Activated CD8-positive, alpha-beta T cell treated with anti-CD3 and anti-CD28 coated beads, Interleukin-2, amount 10 ng/mL, durations not matched to agents 7 days and 5 days (primary cell): ENCODE data around the gene ALB. TPM values are rescaled to one million over a fixed set of nuclear protein-coding genes. Genes with fewer than 3 reads are reported as not detected.

Source experiments
- ATAC-seq: fragments of 150-1000 bp; cut with Tn5 transposase; one replicate; pipeline ENCODE4 v1.10.0; 2021; ENCODE audit warnings: moderate library complexity
- CTCF ChIA-PET: fragments of 350-600 bp; sonication (Branson Sonifier 250); formaldehyde crosslinking; loops from one replicate; lab custom pipeline; 2021; ENCODE audit warnings: antibody characterized with exemption; lab: Charles Lee
- POLR2A ChIA-PET: fragments of 350-600 bp; sonication (Branson Sonifier 250); formaldehyde crosslinking; loops from one replicate; lab custom pipeline; 2021; ENCODE audit warnings: antibody characterized with exemption; lab: Charles Lee
- DNase-seq: peaks from one replicate; pipeline ENCODE4 v3.0.0-alpha.2; 2020
- H3K27ac Mint-ChIP-seq: one replicate; pipeline ENCODE4 v1.8.0; 2021; ENCODE audit warnings: mild to moderate bottlenecking, mixed read lengths
- H3K27me3 Mint-ChIP-seq: one replicate; pipeline ENCODE4 v1.8.0; 2021; ENCODE audit warnings: low read depth, mixed read lengths
- H3K36me3 Mint-ChIP-seq: one replicate; pipeline ENCODE4 v1.8.0; 2021; ENCODE audit warnings: low read depth, mixed read lengths
- H3K4me1 Mint-ChIP-seq: one replicate; pipeline ENCODE4 v1.8.0; 2021; ENCODE audit warnings: low read depth, mixed read lengths
- H3K4me3 Mint-ChIP-seq: one replicate; pipeline ENCODE4 v1.8.0; 2021; ENCODE audit warnings: mild to moderate bottlenecking, mixed read lengths
- H3K9me3 Mint-ChIP-seq: one replicate; pipeline ENCODE4 v1.8.0; 2022; ENCODE audit warnings: mixed read lengths; ENCODE audit not compliant: insufficient read depth
- total RNA-seq, 2 experiments: library from RNA; stranded (reverse); gene quantifications; one replicate each; pipeline ENCODE4 v1.2.3, GENCODE V29; 2021

The ALB gene
- total RNA-seq, 2 experiments from 2014 or later: not detected

GRCh38 chr4:73420615-73421014 lies 16.5 kb downstream of the ALB start:
- ChIA-PET POLR2A (no interaction called here), CTCF (no interaction called here)
- no peaks in the 10 kb centered on the region for H3K4me1 Mint-ChIP-seq
- no peak overlapping the region for H3K27ac Mint-ChIP-seq
- H3K9me3 Mint-ChIP-seq: no peaks in the 10 kb centered on the region
- DNase-seq (no peak), ATAC-seq (no peak)
- H3K4me3 Mint-ChIP-seq: no peak overlapping the region
- no peaks in the 10 kb centered on the region for H3K36me3 Mint-ChIP-seq
- no peaks in the 10 kb centered on the region for H3K27me3 Mint-ChIP-seq

- no peak for ATAC-seq
- H3K9me3 Mint-ChIP-seq: no peaks in the 10 kb centered on the region
- no peak overlapping the region for H3K4me3 Mint-ChIP-seq
- no peak for DNase-seq
- no peaks in the 10 kb centered on the region for H3K27me3 Mint-ChIP-seq
- no peaks in the 10 kb centered on the region for H3K36me3 Mint-ChIP-seq
- POLR2A ChIA-PET: no interaction called here
- H3K4me1 Mint-ChIP-seq: no peaks in the 10 kb centered on the region
- CTCF ChIA-PET: no interaction called here
- H3K27ac Mint-ChIP-seq: no peak overlapping the region
These were observed 17.8 kb downstream of the ALB start for GRCh38 chr4:73421708-73422457.

GRCh38 chr4:73422458-73422752 lies 18.3 kb downstream of the ALB start:
- no peaks in the 10 kb centered on the region for H3K4me1 Mint-ChIP-seq
- H3K9me3 Mint-ChIP-seq: no peaks in the 10 kb centered on the region

GRCh38 chr4:73423184-73423583 lies 19.1 kb downstream of the ALB start:
- H3K27ac Mint-ChIP-seq: no peak overlapping the region
- no peaks in the 10 kb centered on the region for H3K36me3 Mint-ChIP-seq
- no peaks in the 10 kb centered on the region for H3K4me1 Mint-ChIP-seq
- no peak for DNase-seq
- no peaks in the 10 kb centered on the region for H3K9me3 Mint-ChIP-seq
- ChIA-PET CTCF (no interaction called here), POLR2A (no interaction called here)
- H3K4me3 Mint-ChIP-seq: no peak overlapping the region
- H3K27me3 Mint-ChIP-seq: no peaks in the 10 kb centered on the region
- no peak for ATAC-seq

More at GRCh38 chr4:73422458-73422752, 18.3 kb downstream of the ALB start:
- Mint-ChIP-seq H3K27ac (no peak overlapping the region), H3K4me3 (no peak overlapping the region), H3K36me3 (no peaks in the 10 kb centered on the region), H3K27me3 (no peaks in the 10 kb centered on the region)
- no peak for DNase-seq
- POLR2A ChIA-PET: no interaction called here
- no peak for ATAC-seq
- CTCF ChIA-PET: no interaction called here

GRCh38 chr4:73426666-73427065 lies 22.6 kb downstream of the ALB start:
- H3K4me3 Mint-ChIP-seq: no peak overlapping the region
- ATAC-seq: no peak
- no peaks in the 10 kb centered on the region for H3K9me3 Mint-ChIP-seq
- no peaks in the 10 kb centered on the region for H3K36me3 Mint-ChIP-seq
- no peaks in the 10 kb centered on the region for H3K4me1 Mint-ChIP-seq
- CTCF ChIA-PET: interaction anchor here (3.1 kb wide), 1 partner anchor 19 kb away, joined by 9 read pairs; no protein-coding TSS in a partner anchor
- POLR2A ChIA-PET: no interaction called here
- no peak overlapping the region for H3K27ac Mint-ChIP-seq
- DNase-seq: no peak
- H3K27me3 Mint-ChIP-seq: peaks cover 5% of the 10 kb centered on the region

- H3K27ac Mint-ChIP-seq: no peak overlapping the region
- CTCF ChIA-PET: interaction anchor here (3.1 kb wide), 1 partner anchor 17 kb away, joined by 9 read pairs; no protein-coding TSS in a partner anchor
These were observed 25.0 kb downstream of the ALB start for GRCh38 chr4:73429118-73429517.

GRCh38 chr4:73429826-73430587 lies 25.9 kb downstream of the ALB start:
- no peaks in the 10 kb centered on the region for H3K36me3 Mint-ChIP-seq
- ChIA-PET CTCF (no interaction called here), POLR2A (no interaction called here)
- no peak overlapping the region for H3K27ac Mint-ChIP-seq
- DNase-seq: no peak
- ATAC-seq: no peak
- peaks cover 7% of the 10 kb centered on the region for H3K27me3 Mint-ChIP-seq
- H3K4me1 Mint-ChIP-seq: no peaks in the 10 kb centered on the region
- no peaks in the 10 kb centered on the region for H3K9me3 Mint-ChIP-seq
- H3K4me3 Mint-ChIP-seq: no peak overlapping the region

More at GRCh38 chr4:73429118-73429517, 25.0 kb downstream of the ALB start:
- Mint-ChIP-seq H3K27me3 (peaks cover 7% of the 10 kb centered on the region), H3K4me3 (no peak overlapping the region), H3K4me1 (no peaks in the 10 kb centered on the region), H3K36me3 (no peaks in the 10 kb centered on the region), H3K9me3 (no peaks in the 10 kb centered on the region)
- POLR2A ChIA-PET: interaction anchor here (0.7 kb wide), 1 partner anchor 137 kb away, joined by 3 read pairs; no protein-coding TSS in a partner anchor
- ATAC-seq (no peak), DNase-seq (no peak)

GRCh38 chr4:73431813-73432168 lies 27.7 kb downstream of the ALB start:
- no peak overlapping the region for H3K27ac Mint-ChIP-seq
- POLR2A ChIA-PET: no interaction called here
- CTCF ChIA-PET: interaction anchor here (1.4 kb wide), 1 partner anchor 118 kb away, joined by 3 read pairs; no protein-coding TSS in a partner anchor

GRCh38 chr4:73432169-73433000 lies 28.3 kb downstream of the ALB start:
- H3K4me1 Mint-ChIP-seq: no peaks in the 10 kb centered on the region
- CTCF ChIA-PET: interaction anchor here (1.4 kb wide), 1 partner anchor 119 kb away, joined by 3 read pairs; no protein-coding TSS in a partner anchor

More at GRCh38 chr4:73431813-73432168, 27.7 kb downstream of the ALB start:
- Mint-ChIP-seq H3K4me3 (no peak overlapping the region), H3K27me3 (peaks cover 7% of the 10 kb centered on the region), H3K36me3 (no peaks in the 10 kb centered on the region), H3K4me1 (no peaks in the 10 kb centered on the region), H3K9me3 (no peaks in the 10 kb centered on the region)
- no peak for DNase-seq
- ATAC-seq: no peak

GRCh38 chr4:73433140-73433539 lies 29.1 kb downstream of the ALB start:
- Mint-ChIP-seq H3K9me3 (no peaks in the 10 kb centered on the region), H3K27ac (no peak overlapping the region), H3K4me1 (no peaks in the 10 kb centered on the region), H3K36me3 (no peaks in the 10 kb centered on the region), H3K27me3 (peaks cover 10% of the 10 kb centered on the region), H3K4me3 (no peak overlapping the region)
- DNase-seq: no peak
- no peak for ATAC-seq
- ChIA-PET POLR2A (no interaction called here), CTCF (no interaction called here)

More at GRCh38 chr4:73432169-73433000, 28.3 kb downstream of the ALB start:
- Mint-ChIP-seq H3K9me3 (no peaks in the 10 kb centered on the region), H3K27ac (no peak overlapping the region), H3K4me3 (no peak overlapping the region), H3K36me3 (no peaks in the 10 kb centered on the region), H3K27me3 (peaks cover 10% of the 10 kb centered on the region)
- ATAC-seq (no peak), DNase-seq (no peak)
- POLR2A ChIA-PET: no interaction called here

GRCh38 chr4:73434311-73434710 lies 30.2 kb downstream of the ALB start:
- H3K4me3 Mint-ChIP-seq: no peak overlapping the region
- H3K27ac Mint-ChIP-seq: no peak overlapping the region
- no peak for ATAC-seq
- ChIA-PET CTCF (interaction anchor here (1.5 kb wide), 1 partner anchor 12 kb away, joined by 3 read pairs; no protein-coding TSS in a partner anchor), POLR2A (no interaction called here)
- H3K9me3 Mint-ChIP-seq: no peaks in the 10 kb centered on the region
- no peaks in the 10 kb centered on the region for H3K36me3 Mint-ChIP-seq
- DNase-seq: no peak
- H3K27me3 Mint-ChIP-seq: peaks cover 8% of the 10 kb centered on the region
- H3K4me1 Mint-ChIP-seq: no peaks in the 10 kb centered on the region
